Activated T-cell treated with anti-CD3 and anti-CD28 coated beads, Interleukin-2, amount 50 U/mL, for 1 hour (primary cell): ENCODE results near the gene CDC14B.
"Not testable (repeated sequence)": the region's sequence is repeated elsewhere in the genome, so short reads cannot be mapped to it uniquely, and the experiment has no call there.

ENCODE experiments used
- DNase-seq: peaks from one replicate; pipeline ENCODE4 v3.0.0-alpha.2; 2020

Gene CDC14B

DNA sequence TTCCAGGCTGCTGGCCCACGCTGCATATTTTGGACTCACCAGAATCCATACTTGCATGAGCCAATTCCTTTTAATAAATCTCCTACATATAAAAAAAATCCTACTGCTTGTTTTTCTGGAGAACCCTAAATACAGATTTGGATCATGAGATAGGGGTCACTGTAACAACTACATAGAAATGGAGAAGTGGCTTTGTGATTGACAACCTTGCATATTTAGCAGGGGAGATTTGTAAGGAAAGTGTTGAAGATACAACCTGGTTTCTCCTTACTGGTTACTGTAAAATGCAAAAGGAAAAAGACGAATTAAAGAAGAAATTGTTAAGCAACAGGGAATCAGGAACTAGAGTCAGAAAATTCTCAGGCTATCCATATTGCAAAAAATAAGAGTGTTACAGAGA, 94.9 kb downstream of the CDC14B start:
- DNase-seq = no peak

DNA sequence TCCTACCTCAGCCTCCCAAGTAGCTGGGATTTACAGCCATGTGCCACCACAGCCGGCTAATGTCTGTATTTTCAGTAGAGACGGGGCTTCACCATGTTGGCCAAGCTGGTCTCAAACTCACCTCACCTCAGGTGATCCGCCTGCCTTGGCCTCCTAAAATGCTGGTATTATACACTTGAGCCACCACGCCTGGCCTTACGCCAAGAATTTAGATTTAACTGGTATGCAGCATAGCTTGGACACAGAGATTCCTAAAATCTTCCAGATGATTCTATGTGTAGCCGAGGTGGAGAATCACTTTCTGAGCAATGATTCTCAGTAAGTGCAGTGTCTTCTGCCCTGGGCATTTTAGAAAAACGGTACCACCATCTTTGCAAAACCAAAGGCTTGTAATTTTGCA, 95.6 kb downstream of the CDC14B start:
- DNase-seq = no peak

DNA sequence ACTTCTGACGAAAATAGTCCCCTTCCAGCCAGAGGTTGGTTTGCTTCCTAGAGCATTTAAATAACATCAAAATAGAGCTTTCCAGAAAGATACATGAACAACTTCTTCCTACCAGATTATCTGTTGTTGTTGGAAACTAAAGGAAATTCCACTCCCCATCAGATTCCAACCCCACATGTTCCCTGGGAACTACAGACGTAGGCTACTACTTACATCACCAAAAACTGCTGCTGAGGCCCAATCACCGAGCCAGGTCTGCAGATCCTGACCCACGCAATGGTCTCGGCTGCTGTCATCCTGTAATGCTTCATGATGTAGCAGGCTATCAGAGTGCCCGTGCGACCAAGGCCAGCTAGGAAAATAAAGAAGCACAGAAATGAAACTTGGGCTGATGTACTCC, 96.3 kb downstream of the CDC14B start:
- DNase-seq = no peak

GRCh38 chr9:96522366-96522765, 97.3 kb downstream of the CDC14B start:
- no peak for DNase-seq

DNA sequence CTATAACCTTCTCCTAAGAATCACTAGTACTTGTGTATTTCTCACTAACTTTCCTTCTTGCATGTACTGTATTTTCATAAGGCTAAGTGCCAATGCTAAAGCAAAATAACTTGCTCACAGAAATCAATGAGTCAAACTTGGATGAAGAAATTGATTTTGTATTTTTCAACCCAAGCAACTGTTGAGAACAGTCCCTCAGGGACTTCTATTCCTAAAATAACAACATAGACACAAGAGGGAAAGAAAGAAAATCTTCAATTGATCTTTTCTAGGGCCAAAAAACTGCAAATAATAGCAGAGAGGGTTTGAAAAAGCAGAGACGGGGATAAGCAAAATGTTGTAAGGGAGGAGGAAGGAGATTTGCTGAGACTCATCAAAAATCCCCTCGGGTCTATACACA, 99.9 kb downstream of the CDC14B start:
- no peak for DNase-seq

GRCh38 chr9:96519095-96519494, 100.5 kb downstream of the CDC14B start:
- DNase-seq = no peak

DNA sequence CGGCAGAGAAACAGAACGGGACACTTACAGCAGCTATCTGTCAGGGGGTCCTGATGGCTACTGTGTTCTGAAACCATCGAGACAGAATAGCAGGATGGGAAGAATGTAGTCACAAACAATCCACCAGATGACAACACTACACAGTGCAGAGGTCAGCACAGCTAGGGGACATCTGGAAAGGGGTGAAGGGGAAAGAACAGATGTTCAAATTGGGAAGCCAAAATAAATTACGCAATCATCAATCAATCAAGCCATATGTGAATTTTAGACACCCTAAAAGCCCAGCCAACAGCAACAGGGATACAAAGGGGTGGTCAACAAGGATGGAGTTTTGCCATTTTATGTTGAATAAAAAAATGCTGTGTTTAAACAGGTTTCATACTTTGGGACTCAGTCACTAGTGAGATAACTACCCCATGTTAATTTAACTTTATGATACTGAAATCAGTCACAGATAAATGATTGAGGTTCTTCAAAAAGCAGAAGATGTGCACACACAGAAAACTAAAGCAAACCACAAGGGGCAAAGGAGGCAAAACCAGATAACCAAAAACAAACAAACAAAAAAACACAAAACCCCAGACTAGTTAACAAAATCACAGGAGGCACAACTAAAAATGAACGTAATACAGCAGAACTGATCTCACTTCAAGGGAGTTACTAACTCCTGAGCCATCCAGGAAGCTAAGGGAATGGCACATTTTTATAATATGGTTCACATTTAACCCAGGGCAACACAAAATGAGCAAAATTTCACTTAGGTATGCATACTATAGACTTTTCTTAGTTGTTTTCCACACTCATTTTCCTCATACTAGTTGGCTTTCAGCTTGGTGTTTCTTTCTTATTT, 103.8 kb downstream of the CDC14B start:
- DNase-seq = no peak

GRCh38 chr9:96514800-96515158, 104.9 kb downstream of the CDC14B start:
- DNase-seq = no peak

GRCh38 chr9:96514108-96514799, 105.4 kb downstream of the CDC14B start:
- DNase-seq = no peak

DNA sequence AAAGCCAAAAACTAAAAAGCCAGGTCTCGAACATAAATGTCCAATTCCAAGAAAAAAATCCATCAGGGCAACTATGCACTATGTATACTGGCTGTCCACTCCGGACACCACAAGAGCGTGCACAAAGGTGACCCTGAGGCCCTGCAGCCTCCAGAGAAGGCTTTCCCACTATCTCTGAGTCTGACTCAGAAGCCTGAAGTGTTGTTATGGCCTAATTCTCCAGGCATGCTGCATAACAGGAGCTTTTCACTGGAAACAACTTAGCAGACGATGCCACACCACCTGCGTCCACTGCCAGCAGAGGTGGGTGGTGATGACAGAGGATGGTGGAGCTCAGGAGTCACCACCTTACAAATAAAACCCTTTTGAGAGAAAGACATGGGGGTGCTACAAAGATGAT, 106.0 kb downstream of the CDC14B start:
- DNase-seq = no peak

DNA sequence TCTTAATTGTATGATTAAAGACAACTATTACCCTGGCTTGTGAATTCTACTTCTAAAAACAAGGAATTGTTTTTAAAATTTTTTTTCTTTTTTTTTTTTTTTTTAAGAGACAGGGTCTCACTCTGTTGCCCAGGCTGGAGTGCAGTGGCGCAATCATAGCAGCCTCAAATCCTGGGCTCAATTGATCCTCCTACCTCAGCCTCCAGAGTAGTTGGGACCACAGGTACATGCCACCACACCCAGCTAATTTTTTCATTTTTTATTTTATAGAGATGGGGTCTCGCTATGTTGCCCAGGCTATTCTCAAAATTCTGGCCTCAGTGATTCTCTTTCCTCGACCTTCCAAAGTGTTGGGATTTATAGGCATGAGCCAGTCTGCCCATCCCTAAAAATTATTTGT, 107.4 kb downstream of the CDC14B start:
- DNase-seq = no peak

DNA sequence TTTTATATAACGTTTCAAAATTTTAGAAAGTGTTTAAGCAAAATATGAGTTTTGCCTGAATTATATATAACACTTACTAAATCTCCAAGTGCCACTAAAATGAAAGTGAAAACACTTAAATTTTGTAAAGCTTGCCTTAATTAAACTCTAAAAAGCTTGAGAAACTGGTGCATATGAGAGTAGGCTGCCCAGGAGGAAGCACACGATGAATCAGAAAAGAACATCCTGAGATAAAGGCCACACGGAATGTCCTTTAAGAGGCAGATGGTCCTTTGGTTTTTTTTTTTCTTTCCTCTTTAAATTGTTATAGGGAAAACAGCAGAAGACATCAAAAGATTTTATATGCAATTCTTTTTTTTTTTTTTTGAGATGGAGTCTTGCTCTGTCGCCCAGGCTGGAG, 109.4 kb downstream of the CDC14B start:
- no peak for DNase-seq

DNA sequence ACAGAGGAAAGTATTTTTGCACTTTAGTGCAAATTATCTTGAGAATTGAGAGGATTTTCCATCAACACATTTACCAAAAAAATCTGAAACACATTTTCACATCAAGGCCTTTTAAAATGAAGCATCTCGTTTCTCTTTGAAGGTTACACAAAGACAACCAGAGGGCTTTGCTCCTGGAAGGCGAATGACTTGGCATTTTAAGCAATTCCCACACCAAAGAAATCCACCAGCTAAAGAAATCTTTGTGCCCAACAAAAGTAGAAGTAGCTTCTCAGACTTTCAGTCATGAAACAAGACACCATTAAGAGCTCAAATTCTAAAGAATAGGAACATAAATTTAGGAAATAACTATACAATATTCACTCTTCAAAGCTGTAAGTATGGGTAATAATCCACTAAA, 109.8 kb downstream of the CDC14B start:
- no peak for DNase-seq

DNA sequence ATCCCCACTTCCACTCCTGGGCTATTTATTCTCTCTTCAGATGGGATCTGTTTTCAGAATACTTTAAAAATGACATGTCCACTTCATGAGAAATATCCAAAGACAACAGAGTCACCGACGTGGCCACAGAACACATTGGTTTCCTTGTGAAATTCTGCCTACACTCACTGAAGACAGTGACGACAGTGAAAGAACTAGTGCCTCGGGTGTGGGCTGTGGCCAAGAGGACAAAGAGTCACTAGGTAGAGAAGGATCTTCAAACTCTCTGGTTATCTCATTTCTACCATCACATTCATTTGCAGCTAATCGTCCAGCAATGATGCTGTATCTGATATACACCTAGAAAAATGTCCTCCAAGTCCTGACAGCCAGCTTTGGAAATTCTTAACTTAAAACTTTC, 110.6 kb downstream of the CDC14B start:
- no peak for DNase-seq

GRCh38 chr9:96508227-96508940, 111.3 kb downstream of the CDC14B start:
- DNase-seq = no peak

DNA sequence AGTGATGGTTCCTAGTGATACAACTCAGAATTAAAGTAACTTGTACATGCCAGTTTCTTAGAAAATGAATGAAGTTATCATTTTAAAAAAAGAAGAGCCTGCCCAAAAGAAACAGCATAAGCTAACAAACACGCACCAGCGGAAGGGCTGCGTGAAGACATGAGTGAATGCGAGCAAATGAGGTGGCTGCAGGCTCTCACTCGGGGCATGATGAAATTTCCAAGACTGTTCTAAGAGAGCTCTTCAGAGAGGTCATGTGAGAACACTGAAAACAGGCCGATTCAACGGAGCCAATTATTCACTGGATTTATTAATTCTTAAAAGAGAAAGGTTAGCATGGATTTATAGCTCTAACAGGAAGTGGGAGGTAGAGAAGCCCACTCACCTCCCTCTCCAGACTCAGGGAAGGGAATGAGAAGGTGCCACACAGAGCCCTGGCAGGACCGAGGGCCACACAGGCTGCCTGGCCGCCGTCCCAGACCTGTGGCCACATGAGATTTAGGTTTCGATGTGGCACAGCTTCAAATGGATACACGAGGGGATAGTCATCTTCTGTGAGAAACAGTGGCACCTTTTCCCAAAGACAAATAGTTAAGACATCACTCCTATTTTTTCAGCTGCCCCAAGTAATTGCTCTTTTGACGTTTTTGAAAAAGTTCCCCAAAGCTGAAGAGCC, 114.2 kb downstream of the CDC14B start:
- no peak for DNase-seq

- DNase-seq = no peak
Observed at GRCh38 chr9:96503918-96504317, 115.7 kb downstream of the CDC14B start.

DNA sequence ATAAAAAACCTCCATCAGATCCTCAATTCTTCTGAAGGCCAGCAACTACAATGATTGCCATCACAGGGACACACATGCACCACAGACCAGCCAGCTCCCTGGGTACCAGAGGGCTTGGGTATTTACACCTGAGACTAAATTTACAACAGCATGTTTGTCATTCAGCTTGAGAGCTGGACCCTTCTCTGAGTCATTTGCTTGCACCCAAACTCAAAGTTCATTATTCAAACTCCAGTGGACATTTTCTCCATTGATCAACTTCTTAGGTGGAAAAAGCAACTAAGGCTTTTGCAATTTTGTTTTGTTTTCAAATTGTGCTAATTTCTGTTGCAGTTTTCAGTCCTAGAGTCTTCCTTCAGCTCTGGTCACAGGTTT, 116.3 kb downstream of the CDC14B start:
- DNase-seq = not testable (repeated sequence)

- no peak for DNase-seq
Observed at GRCh38 chr9:96502539-96503373, 116.9 kb downstream of the CDC14B start.

DNA sequence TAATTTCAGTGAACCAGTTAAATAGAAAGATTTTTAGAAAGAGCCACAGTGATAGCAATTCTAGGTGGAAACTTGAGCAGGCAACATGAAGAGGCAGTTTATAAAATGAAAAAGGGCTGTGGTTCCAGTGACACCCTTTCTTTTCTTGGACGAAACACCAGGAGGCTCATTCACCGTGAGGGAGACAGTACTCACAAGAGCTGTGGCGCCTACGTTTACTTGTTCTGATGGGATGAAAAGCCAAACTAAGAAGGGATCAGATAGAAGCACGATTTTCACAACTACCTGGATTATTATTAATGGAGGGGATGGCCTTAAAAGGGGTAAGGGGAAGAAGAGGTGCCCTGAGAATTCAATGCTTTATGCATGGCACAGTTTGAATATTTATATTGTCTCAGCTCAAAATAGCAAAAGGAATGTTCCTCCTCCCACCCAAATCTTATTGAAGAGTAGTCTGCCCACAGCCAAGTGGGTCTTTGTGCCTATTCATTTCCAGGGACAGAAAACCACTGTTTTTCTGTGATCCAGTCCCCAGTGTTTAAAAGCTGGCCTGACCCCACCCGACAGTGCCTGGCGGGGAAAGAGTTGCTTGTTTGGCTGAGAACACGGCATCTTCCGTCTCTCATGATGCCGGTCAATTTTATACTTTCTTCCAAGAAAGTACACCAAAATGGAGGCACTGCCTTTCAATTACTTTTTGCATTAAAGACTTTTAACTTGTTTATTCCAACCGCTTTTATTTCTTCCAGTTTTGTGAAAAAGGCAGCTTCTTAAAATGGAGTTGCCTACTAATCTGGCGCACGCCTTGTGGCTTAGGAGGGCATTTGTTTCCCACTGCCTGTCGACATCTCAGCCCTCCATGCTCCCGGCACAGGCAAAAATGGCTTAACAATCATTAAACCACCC, 117.8 kb downstream of the CDC14B start:
- no peak for DNase-seq
